Embryonic facial prominence (tissue), 1 donor: ENCODE measurements around the gene SPSB3.

ENCODE experiments used
- DNase-seq: peaks from one replicate; pipeline ENCODE4 v3.0.0-alpha.2; 2016; ENCODE audit errors: extremely low spot score

Gene SPSB3

DNA sequence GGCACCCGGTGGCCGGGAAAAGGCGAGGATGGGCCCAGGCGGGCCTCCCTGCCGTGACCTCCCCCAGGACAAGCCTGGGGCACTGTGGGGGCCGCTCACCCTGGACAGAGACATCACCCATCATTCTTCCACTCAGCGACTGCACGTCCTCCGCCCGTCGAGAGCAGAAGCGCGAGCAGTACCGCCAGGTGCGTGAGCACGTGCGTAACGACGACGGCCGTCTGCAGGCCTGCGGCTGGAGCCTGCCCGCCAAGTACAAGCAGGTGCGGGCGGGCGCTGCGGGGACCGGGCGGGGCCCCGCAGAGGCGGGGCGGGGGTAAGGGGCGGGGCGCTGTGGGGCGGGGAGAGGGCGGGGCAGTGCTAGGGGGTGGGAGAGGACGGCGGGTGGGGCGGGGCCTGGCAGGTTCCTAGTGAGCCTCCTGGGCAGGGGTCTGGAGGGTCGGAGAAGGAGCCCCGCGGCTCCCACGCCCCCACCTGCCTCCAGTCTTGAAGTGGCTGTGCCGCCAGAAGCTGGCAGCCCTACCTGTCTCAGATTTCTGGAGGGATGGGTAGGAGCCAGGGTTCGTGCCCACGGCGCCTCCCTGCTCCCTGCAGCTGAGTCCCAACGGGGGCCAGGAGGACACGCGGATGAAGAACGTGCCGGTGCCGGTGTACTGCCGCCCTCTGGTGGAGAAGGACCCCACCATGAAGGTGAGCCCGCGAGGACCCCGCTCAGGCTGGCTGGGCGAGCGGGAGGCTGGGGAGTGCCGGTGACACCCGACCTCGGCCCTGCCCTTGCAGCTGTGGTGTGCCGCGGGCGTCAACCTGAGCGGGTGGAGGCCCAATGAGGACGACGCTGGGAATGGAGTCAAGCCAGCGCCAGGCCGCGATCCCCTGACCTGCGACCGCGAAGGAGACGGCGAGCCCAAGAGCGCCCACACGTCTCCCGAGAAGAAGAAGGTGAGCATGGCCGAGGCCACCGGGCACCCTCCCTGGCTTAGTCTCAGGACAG lies 18.6 kb downstream of the SPSB3 start:
- no peak for DNase-seq

DNA sequence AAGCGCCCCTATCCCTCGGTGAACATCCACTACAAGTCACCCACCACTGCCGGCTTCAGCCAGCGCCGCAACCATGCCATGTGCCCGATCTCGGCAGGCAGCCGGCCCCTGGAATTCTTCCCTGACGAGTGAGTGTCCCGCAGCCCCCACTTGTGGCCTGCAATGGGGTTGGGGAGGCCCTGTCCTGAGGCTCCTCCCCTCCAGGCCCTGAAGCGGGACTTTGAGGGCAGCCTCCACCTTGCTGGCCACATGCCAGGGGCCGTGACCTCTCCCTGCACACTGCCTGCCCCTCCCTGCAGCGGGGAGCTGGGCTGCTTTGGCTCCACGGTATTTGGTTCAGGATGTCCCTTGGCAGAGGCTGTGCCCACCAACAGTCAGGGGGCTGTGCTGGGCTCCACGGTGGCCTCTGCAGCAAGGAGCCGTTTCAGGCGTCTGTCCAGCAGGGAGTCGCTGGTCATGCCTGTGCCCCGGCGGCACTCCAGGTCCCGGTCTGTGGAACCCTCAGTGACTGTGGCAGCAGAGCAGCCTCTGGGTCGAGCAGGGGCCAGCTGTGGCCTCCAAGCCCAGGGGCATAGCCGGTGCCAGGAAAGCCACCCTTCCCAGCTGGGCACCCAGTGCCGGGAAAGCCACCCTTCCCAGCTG lies 19.4 kb downstream of the SPSB3 start:
- no peak for DNase-seq

DNA sequence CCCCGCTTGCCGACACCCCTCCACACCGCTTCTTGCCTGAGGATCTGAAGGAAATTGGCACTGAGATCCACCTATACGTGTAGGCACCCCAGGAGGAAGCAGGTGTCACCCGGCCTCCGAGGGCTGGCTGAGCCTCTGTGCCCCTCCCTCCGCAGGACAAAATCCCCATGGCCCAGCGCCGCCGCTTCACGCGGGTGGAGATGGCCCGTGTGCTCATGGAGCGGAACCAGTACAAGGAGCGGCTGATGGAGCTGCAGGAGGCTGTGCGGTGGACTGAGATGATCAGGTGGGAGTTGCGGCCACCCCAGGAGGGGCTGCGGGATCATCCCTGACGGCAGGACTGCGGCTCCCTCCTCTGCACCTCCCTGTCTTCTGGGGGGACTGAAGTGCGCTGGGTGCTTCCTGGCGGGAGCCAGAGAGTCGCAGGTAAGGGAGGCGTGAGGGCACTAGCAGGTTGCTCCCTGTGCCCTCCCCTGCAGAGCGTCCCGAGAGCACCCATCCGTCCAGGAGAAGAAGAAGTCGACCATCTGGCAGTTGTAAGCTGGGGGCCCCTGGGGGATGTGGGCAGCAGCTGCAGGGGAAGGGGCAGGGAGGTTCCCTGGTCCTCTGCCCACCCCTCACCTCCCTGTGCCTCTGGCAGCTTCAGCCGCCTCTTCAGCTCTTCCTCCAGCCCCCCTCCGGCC lies 20.0 kb downstream of the SPSB3 start:
- no peak for DNase-seq

DNA sequence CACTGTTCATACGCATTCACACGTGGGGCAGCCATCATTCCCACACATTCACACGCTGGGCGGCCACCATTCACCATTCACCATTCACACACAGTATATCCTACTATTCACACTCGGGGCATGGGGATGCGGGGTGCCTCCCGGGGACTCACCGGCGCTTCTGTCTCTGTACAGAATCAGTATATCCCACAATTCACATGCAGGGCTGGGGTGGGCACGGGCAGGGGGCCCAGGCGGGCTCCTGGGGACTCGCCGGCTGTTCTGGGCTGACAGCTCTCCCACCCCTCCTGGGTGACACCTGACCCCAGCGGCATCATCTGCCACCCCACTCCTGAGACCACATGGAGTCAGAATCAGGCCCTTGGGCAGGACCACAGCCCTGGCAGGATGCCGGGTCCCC lies 20.6 kb downstream of the SPSB3 start:
- no peak for DNase-seq

DNA sequence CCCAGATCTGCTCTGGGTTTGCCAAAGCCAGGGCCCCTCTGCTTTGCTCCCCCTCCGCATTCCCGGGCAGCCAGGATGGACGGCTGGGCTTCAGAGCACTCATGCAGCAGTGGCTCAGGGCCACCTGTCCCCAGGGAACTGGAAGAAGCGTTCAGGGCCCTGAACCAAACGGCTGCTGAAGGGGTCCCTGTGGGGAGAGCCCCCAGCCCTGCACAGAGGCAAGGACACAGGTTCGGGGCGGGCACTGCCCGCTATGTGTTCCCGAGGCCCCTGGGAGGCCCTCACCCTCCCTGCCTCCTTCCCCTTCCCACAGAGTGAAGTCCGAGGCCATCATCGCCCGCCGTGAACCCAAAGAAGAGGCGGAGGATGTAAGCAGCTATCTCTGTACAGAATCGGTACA lies 21.5 kb downstream of the SPSB3 start:
- DNase-seq: no peak

DNA sequence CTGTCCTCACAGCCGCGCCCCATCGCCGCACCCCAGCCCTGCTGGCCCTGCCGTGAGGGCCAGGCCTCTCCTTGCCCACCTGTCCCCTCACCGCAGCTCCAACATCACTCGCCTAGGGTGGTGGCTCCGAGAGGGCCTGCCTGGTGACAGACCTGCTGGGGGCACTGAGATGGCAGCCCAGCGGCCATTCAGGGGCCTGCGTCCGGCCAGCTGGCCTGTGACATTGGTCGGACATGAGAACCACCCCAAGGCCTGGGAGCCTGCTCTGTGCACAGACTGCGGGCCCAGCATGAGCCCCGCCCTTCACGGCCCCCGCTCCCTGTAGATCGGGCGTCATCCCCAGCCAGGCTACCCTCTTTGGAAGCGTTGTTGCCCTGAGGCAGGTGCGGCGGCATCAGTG lies 22.9 kb downstream of the SPSB3 start:
- DNase-seq: no peak

DNA sequence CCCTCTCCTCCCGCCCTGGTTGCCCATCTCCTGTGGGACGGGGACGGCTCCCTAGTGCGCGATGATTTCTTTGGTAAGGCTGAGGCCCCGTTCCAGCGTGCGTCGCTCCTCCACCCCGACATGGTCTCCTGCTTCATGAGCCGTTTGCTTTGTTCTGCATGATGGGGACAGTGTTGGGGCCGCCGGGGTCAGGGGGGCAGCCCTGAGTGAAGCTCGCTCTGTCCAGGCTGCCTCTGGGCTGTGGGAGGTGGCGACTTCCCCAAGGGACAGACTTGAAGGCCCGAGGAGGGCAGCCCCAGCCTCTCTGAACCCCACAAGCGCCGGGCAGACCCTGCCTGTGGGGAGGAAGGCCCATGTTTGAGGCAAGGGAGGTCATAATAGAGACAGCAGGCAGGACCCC lies 23.4 kb downstream of the SPSB3 start:
- no peak for DNase-seq

DNA sequence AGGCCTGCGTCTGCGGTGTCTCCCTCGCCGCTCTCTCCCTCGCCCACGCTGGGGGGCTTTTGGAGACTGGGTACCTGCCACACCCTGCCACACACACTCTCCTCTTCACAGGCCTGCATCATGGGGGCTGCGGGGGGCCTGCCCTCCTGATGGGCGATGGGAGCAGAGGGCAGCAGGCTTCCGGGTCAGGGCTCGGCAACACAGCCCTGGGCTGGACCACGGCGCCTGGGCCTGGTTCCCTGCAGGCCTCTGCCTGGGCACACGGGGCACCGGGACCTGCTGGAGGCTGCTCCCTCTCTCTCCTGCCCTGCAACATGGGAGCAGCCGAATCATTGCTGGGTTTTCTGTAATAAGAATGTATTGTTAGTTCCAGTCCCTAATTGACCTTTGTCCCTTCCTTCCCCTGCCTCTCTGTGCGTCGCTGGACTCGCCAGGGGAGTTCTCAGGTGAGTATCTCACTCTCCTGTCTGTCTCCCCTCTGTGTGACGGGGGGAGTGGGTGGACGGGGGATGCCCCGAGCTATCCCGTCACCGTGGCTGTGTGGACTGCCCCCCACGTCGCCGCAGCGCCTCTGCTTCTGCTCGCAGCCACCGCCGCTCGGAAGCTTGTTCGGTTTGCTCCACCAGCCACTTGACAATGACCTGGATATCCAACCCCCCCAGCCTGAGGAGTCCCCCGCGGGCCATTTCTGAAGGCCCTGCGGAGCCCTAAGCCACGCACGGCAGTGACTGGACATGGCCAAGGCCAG lies 24.5 kb downstream of the SPSB3 start:
- no peak for DNase-seq

DNA sequence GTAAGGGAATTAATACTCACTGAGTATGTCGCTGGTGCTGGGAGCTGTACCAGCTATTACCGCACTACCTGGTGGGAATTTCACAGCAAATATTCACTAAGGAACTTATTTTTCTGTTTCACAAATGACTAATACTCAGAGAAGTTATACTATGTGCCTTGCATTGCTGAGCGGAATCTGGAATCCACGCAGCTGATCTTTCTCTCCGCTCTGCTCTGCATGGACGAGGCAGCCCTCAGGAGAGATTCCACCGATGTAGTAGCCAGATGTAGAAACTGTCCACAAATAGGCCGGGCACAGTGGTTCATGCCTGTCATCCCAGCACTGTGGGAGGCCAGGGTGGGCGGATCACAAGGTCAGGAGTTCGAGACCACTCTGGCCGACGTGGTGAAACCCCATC lies 28.2 kb downstream of the SPSB3 start:
- no peak for DNase-seq

DNA sequence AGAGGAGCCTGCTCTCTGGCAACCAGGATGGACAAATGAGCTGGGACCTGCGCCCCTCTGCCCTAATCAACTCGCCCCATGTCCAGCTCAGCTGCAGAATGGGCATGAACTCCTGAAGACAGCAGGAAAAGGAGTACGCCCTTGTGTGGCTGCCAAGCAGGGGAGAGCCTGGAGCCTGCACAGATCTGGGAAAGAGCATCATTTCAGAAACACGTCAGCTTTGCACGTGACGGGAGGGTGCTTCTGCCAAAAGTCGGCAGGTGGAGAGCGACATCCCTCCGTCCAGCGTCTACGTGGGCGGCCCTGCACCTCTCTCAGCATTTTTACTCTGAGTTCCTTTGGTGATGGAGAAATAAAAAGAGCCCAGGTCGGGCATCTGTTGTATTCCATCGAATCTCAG lies 29.5 kb downstream of the SPSB3 start:
- DNase-seq: no peak

DNA sequence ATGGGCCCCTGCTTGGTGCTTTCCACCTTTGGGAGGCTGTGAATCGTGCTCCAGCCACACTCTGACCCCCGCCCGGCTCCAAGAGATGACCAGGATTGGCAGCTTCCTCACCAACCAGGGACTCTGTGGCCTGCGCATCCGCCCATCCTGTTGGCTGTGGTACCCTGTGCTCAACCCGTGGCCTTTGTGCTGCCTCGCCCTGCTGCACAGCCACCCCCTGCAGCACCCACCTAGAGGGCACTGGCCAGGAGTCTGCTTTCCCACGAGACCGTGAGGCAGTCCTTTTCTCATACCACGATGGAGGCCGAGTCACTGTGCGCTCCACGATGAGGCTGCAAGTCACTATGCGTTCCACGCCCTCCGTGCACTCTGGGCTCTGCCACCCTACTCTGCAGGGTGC lies 30.4 kb downstream of the SPSB3 start:
- no peak for DNase-seq

DNA sequence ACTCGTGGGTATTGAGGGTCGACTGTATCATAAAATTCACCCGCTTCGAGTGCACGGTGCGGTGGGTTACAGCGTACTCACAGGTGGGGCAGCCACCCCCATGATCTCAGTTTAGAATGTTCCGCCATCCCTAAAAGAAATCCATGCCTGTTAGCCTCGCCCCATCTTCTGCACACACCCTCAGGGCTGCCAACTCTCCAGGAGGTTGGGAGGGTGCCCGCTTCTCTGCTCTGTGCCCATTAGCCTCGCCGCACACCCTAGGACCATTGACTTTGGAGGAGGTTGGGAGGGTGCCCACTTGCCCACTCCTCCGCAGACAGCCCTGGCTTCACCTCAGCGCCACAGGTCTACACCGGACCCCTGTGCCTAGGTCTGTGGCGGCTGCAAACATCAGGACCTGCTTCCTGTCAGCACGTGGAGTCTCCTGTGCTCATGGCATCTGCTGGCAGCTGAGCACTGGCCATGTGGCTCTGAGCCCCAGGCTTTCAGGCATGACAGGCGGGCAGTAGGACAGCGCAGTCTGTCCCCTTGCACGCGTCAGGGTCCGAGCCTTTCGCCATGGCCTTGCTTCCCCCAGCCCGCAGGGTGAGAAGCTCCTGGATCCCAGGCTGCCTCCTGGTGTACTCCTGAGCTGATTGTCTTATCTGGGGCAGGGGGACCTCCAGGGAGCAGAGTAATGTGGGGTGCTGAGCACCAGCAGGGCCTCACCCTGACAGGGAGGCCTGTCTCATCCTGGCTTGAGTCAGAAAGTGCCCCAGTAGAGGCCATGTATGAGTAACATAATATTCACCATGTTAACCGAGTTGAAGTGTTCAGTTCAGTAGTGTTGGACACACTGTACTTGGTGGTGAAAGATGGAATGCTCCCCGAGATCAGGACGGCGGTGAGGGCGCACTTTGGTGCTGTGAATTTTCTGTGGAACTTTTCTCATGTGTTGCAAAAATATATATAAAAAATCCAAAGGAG lies 32.9 kb downstream of the SPSB3 start:
- no peak for DNase-seq

DNA sequence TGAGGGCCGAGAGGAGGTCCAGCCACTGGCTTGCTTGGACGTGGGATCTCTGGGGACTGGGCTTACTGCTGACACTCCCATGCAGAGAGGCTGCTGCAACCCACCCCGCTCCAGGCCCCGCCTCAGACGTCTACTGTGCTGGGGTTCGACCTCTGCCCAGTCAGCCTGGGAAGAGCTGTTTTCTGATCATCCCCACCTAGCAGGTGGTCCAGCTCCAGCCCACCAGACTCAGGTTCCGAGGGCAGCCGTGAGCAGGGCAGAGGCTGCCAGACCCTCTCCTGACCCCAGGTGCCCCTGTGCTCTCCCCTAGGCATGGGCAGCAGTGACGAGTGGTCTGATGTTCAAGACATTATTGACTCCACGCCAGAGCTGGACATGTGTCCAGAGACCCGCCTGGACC lies 34.4 kb downstream of the SPSB3 start:
- DNase-seq: no peak

DNA sequence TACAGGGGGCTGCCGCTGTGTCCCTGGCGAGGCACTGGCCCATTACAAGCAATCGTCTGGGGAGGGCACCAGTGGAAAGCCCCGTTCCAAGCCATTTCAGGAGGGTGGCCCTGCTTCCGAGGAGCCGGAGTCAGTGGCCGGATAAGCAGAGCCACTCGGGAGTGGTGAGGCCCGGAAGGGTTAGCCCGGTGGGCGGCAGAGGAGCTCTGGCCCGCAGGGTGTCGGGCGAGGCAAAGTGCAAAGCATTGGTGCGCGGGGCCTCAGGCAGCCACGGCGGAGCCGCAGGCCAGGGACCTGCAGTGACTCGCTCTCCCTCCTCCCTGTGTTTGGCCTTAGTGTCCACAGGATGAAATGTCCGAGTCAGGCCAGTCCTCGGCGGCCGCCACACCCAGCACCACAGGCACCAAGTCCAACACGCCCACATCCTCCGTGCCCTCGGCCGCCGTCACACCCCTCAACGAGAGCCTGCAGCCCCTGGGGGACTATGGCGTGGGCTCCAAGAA lies 35.6 kb downstream of the SPSB3 start:
- no peak for DNase-seq

DNA sequence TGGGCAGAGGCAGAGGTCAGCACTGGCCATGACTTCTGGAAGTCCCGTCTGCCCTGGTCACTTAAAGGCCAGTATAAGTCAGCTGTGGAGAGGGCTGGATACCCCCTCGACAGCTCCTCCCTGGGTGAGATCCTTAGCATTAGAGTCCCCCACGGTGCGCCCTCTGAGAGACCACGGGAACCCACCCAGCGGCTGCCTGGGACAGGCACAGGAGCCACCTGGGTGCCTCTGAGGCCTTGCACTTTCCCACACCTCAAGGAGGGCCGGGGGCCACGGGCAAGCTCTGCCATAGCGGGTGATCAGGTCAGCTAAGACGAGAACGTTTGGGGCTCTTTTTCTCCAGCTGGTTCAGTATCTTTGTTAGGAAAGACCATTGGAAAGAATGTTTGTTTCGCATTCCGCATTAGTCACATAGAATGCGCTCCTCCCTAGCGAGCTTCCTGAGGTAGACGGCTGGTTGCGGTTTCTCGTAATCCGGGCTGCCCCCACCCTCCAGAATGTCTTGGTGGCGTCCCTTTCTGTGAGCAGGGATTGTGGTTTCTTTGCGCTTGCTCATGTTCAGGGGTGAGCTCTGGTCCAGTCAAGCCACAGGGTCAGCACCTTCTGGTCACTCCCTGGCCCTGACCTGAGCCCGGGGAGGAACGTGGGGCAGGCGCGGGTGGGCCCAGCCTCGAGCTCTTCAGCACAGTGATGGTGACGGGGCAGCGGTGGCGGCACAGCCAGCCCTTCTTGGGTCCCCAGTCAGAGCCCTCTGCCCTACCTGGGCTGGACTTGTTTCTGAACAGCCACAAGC lies 36.3 kb downstream of the SPSB3 start:
- DNase-seq: peak; percentile 49

DNA sequence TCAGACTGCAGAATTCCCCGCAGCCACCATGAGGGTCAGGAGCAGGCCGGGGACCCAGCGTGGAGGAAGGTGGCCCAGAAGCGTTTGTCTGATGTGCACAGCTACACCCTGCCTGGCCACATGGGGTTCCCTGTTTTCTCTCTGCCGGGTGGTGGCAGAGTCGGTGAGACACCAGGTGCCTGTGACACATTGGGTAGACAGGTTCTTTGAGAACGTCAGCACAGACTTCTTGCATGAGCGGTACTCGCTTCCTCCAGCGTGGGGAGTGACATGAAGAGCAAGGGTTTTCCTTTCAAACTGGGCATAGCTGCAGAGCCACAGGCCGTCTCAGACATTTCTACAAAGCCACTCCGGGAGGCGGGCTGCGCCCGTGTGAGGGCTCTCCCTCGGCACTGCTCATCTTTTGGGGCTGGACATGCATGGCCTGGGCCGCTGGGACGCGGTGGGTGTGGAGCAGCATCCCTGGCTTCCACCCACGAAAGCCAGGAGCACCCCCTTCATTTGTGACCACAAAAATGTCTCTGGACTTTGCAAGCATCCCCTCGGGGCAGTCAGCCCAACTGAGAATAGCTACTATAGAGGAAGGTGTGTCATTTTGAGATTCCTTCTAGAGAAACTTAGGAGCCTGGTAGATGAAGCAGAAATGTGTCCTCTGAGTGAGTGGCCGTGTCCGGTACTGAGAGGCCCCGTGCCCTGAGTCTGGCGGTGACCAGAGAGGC lies 37.0 kb downstream of the SPSB3 start:
- no peak for DNase-seq

DNA sequence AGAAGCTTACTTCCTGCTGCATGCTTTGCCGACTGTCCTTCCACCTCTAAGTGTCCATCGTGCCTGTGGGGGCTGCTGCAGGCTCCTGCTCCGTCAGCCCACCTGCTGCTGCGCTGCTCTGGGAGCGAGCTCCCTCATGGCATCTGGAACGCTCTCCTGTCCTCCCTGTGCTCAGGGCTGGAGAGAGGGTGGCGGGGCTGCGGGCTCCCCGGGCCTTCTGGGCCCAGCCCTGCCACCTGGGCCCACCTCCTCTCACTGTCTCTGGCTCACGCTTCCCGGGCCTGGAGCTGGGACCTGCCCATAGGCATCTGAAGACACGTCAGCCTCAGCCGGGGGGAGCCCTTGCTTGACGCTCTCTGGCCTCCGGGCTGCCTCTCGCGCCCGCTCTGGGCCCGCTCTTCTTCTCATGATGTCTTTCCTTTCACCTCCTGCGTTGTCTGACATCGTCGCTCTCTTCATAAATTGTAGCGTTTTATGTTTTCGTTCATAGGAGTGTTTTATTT lies 38.0 kb downstream of the SPSB3 start:
- DNase-seq: no peak

DNA sequence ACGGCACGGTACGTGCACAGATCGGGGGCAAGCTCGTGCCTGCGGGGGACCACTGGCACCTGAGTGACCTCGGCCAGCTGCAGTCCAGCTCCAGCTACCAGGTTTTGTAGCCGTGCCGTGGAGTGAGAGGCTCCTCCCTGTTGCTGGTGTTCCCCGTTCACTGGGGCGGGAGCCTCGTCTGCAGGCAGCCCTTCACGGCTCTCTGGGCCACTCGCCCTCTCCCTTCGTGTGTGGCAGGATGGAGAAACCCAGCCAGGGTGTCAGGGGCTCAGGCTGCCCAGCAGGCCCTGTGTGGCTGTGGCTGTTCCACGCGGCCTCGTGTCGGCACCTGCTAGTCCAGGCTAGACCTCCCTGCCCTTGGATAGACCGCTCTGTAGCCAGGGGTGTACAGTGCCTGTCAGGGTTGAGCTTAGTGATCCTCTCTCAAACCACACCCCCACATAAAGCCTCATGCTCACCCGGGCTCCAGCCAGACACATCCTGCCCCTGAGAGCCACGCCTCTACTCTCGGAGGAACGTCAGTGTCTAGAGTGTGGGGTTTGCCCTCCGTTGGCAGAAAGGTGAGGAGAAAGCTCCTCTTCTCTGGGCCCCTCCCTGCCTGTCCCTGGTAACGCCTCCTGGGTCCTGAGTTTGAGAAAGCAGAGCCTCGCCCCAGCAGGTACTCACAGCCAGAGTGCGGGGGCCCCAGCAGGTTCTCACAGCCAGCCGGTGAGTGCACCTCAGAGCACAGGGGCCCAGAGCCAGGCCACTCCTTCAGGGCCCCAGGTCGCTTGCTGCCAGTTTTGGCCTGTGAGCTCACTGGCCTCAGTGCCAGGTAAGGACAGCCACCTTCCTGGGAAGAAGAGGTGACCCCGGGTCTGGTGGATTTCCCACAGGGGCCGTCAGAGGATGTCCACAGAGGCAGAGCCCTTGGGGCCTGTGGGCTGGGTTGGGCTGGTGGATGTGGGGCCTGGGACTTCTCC lies 38.7 kb downstream of the SPSB3 start:
- DNase-seq: no peak
